ENCODE data around the gene FOXN4. TPM values are rescaled to one million over a fixed set of nuclear protein-coding genes. Genes with fewer than 3 reads are reported as not detected.

The FOXN4 gene
- total and polyA plus RNA-seq, 9 of the 15 experiments (the other 6 are each of a cell fraction or from before 2014, with no cell fraction given), result not detected

GRCh38 chr12:109259545-109259895 is 49.6 kb downstream of the FOXN4 start:
- H3K79me2 ChIP-seq (ENCODE audit: control insufficient read depth, insufficient read depth, low read length), result no peaks in the 10 kb centered on the region
- BruUV-seq (replicated peaks), result no TSS peak
- in situ Hi-C loops (cut with MboI) (no loop called here), intact Hi-C loops (cut with micrococcal nuclease) (loop anchor here (5.0 kb wide), 1 partner anchor 127 kb away; no protein-coding TSS in a partner anchor)
- H3K4me3 ChIP-seq, result no peak overlapping the region
- H3K9ac ChIP-seq (ENCODE audit: insufficient read depth in 1 of 2, low read depth in 2 of 2, low read length in 2 of 2), result no peak overlapping the region
- no peaks in the 10 kb centered on the region for H3K4me1 ChIP-seq (replicated peaks in 1 of 2; ENCODE audit: control insufficient read depth in 2 of 2, insufficient read depth in 2 of 2, low read length in 2 of 2)
- ChIA-PET POLR2A (no interaction called here), CTCF (ENCODE audit: low intra/inter-chr PET ratio) (no interaction called here)
- H3K36me3 ChIP-seq (ENCODE audit: control insufficient read depth, insufficient read depth, low read length), result no peaks in the 10 kb centered on the region
- ATAC-seq (no peak), DNase-seq (ENCODE audit: extremely low read depth in 1 of 4, low spot score in 3 of 4) (no peak), FAIRE-seq (no peak)
- H3K27ac ChIP-seq (ENCODE audit: extremely low read depth, low read depth, low read length), result no peak overlapping the region
- WGBS (ENCODE audit: insufficient coverage, low coverage, missing lambda C conversion rate), result 0% methylated on average over 1 of the region's 1 CpG
- H3K27me3 ChIP-seq (ENCODE audit: control insufficient read depth in 2 of 2, insufficient read depth in 2 of 2, low read length in 2 of 2), result peaks cover 4 to 21% of the 10 kb centered on the region in 2 experiments; a peak in 3 of 5 replicates
- H3K9me3 ChIP-seq (replicated peaks; ENCODE audit: control insufficient read depth, insufficient read depth, low read depth, low read length), result no peaks in the 10 kb centered on the region; the same call in 1 of the 2 replicates
- no peak overlapping the region for H3K4me2 ChIP-seq (ENCODE audit: insufficient read depth, low read length)
- no peak overlapping the region for H2AFZ ChIP-seq (ENCODE audit: low read depth, low read length)
- peaks cover 5% of the 10 kb centered on the region for H3K9me1 ChIP-seq (ENCODE audit: control insufficient read depth, insufficient read depth, low read length)
- TF ChIP-seq GATAD2B (IDR thresholded peaks at IDR 0.05; ENCODE audit: borderline replicate concordance) (no peak), ZNF398 (CRISPR knock-in tag; IDR thresholded peaks at IDR 0.05) (no peak), CEBPB (tag; IDR thresholded peaks at IDR 0.05) (no peak), HMGXB4 (CRISPR knock-in tag; IDR thresholded peaks at IDR 0.05) (no peak), BCL6 (CRISPR knock-in tag; IDR thresholded peaks at IDR 0.05) (no peak), NFE2L1 (tag; IDR thresholded peaks at IDR 0.05; ENCODE audit: borderline replicate concordance, low read depth) (no peak), TCF15 (CRISPR knock-in tag; IDR thresholded peaks at IDR 0.05) (no peak), BRF1 (IDR thresholded peaks at IDR 0.05; ENCODE audit: borderline replicate concordance, extremely low read depth, insufficient read length) (no peak), ZNF644 (tag; IDR thresholded peaks at IDR 0.05; ENCODE audit: low read depth) (no peak), TRIM24 (IDR thresholded peaks at IDR 0.05) (no peak), MTA2 (IDR thresholded peaks at IDR 0.05; ENCODE audit: low read depth) (no peak)
- TF ChIP-seq, protein P1, sequence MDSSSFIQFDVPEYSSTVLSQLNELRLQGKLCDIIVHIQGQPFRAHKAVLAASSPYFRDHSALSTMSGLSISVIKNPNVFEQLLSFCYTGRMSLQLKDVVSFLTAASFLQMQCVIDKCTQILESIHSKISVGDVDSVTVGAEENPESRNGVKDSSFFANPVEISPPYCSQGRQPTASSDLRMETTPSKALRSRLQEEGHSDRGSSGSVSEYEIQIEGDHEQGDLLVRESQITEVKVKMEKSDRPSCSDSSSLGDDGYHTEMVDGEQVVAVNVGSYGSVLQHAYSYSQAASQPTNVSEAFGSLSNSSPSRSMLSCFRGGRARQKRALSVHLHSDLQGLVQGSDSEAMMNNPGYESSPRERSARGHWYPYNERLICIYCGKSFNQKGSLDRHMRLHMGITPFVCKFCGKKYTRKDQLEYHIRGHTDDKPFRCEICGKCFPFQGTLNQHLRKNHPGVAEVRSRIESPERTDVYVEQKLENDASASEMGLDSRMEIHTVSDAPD (CRISPR knock-in tag; IDR thresholded peaks at IDR 0.05), result no peak
- peaks cover 9% of the 10 kb centered on the region; the same call in 1 of the 2 replicates for H4K20me1 ChIP-seq (replicated peaks; ENCODE audit: control insufficient read depth, insufficient read depth, low read length)
